HG03097 (cell line): ENCODE measurements around the gene KITLG.
"Not testable (repeated sequence)": the region's sequence is repeated elsewhere in the genome, so short reads cannot be mapped to it uniquely, and the experiment has no call there.

ENCODE experiments used
- ATAC-seq: cut with Tn5 transposase; IDR thresholded peaks from one replicate; pipeline ENCODE4 v1.9.1; 2021; ENCODE audit not compliant: unreplicated experiment, low FRiP score

Gene KITLG

DNA sequence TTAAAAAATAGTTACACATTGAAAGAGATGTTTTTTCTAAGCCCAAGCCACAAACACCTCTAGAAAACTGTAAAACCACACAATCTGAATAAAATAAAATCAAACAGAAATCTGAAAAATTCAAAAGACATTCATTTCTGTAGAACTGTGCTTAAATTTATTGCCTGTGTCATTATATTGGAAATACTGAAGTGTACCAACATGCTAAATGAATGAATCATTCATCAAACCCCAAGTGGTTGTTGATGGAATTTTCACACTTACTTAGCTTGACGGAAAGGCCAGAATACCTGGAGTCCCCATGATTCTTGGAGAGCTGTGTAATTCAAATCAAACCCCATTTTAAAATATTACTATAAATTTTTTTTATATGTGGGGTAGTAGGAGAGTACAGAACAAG is 2.7 kb downstream of the KITLG start:
- no peak for ATAC-seq

DNA sequence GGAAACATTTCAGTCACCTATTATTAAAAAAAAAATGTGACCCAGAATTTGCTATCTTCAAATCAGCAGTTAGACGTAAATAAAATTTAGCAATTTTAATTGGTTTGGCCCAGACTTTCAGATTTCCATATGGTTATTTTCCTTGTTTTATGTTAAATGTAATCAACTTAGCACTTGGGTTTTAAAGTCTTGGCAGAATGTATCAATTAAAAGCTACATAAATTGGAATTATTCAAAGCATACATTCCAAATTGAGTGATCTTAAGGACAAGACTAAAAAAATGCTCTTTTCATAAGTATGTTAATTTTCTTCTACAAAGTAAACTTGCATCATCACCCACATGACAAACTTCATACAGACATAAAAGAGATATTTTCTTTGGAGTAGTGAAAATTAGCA is 3.4 kb downstream of the KITLG start:
- ATAC-seq = no peak

DNA sequence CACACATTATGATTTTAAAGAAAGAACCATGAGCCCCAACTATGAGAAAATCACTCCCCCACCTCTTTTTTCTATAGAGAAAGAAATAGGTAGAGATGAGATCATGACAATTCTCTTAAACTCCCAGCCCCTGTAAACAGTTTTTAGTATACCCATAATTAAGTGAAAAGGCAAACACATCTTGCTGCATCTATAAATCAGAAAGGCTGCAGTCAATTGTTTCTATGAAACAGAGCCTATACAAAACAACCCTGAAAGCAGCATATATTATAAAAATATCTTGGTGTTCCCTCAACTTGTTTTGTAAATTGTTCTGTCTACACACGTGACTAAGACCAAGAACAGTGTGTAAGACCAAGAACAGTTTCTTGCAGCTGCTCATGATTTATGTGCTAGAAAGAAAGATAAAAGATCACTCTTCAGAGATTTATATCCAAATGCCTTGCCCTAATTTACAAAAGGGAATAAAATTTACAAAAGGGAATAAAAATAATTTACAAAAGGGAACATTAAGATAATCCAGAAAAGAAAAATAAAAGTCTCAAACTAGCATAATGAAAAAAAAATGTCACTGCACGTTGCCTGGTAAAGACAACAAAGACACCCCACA is 4.8 kb downstream of the KITLG start:
- ATAC-seq = no peak

DNA sequence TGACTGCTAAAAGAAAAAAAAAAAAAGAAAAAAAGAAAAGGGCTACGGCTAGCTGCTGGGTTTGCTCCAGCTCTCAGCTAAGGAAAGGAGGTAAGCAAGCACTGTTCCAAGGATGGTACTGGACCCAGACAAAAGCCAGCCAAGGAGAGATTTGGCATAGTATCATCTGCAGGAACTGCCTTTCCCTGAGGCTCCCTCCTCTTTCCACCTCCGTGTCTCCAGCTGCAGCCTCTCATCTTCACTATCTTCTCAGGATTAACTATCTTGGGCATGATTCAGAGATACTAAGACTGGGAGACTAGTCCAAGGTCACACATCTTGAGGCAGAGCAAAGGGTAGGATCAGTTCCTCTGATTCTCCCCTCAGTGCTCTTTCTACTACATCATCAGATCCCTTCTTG is 6.0 kb downstream of the KITLG start:
- ATAC-seq = no peak

DNA sequence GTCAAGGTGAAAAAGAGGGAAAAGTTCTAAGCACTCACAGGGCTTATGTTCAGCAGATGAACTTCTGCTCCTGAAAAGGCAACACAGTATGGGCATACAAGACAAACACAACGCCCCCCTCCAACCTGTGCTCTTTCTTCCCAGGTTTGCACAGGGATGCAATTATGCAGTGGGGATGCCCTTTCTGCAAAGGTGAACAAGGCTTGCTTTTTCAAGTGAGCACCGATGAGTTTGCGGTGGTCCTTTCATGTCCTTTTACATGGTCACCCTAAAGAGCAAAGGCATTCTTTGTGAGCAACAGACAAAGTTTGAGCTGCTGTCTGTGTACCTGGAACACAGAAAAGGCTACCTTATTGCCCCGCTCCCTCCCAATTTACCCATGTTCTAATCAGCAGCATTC is 6.7 kb downstream of the KITLG start:
- no peak for ATAC-seq

DNA sequence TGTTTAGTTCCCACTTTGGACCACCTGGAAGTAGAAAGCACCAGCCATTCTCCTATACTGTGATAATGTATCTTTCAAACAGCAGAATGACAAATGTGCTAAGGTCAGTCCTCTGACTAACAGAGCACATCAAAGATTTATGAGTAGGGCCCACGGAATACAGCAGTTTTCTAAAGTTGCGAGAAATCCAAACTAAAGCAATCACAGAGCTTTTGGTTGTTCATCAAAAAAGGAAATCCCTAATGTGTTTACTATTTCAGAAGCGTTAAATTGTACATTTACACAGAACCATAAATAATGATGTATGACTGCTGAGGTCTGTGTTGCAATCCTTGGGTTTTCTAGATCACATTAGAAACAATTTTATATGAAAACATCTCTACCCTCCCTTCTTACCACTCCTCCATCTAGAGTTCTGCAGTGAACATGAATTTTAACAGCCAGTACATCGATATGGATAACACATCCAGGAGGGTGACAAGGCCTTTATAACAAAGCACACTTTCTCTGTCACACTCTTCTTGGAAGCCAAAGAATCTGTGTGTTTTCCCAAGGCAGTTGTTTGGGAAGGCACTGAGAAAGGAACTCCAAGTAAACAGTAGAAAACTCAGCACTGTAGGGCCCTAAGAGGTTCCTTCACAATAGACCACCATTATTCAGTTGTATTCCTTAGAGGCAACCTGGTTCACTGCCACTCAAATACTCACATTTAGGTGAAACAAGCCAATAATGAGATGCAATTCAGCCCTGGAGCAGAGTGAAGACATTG is 7.3 kb downstream of the KITLG start:
- ATAC-seq = no peak

DNA sequence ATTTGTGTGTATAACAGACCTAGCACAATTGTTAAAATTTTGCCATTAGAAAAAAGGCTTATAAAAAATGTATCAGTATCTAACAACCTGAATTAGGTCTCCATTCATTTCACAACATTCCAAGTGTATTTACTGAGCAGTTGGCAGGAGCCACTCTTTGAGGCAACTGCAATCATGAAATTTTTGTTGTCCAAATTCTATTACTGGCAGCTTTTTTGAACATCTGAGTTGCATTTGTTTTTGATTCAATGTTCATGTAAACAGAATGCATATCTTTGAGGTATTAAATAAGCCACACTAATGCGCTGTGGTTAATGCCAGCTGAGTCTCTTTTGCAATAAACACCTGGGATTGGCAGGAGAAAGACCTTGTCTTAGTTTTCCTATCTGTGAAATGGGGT is 8.7 kb downstream of the KITLG start:
- ATAC-seq = no peak

DNA sequence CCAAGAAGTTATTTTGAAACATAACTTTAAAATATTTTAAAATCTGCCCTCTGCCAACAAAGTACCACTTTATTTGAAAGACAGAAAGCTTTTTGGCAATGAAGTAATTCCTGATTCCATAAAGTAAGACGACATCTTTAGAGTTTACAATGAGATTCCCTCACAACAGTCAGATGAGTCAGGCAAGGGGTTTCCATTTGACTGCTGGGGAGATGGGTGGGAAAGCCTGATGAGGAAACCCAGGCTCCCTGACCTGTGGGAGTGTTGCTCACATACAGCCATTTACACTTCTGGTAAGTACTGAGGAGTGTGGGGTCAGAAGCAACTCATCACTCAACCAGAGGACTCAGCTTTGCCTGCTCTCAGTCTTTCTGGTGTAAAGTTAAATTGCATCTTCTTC is 10.2 kb downstream of the KITLG start:
- no peak for ATAC-seq

DNA sequence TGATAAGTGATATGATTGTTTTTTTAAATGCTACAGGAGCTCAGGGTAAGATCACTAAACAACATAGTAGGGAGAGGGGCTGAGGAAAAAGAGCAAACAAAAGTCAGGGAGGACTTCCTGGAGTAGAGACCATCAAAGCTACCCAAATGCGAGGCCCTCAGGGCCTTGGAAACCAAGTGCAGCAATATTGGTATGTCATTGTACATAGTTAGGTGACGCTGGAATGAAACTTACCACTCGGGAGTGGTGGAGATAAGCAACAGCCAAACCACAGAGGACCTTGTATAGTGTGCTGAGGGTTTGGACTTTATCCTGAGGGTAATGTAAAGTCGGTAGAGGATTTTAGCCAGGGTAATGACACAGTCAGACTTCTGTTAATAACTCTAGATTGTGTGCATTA is 13.8 kb downstream of the KITLG start:
- ATAC-seq = no peak

DNA sequence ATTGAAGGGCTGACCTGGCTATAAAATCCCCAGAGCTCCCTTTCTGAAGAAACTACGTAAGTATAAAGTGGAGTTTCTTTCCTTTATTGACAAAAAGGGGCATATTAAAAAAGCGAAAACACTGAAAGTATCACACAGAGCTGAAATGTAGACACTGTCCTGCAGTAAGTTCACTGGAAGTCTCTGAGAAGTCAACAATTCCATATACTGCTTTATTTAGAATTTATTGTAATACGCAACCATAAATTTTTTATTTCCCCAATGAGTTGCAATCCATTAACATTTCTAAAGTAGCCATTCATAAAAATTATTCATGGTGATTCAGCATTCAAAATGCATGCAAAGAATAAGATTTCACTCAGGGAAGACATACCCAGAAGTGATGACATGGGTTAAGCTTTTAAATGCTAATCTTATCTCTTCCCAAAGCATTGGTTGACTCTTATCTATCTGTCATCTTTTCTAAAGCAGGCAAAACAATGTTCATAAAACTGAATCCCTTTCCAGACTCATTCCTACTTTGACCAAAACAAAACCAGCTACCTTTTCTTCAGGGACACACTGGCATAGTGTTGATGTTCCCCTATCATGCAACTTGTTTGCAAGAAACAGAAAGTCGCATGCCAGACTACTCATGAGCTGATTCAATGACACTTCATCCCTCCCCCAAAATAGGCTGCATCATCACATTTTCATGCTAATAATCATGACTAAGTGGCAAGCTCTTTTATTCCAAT is 17.3 kb downstream of the KITLG start:
- ATAC-seq = no peak

DNA sequence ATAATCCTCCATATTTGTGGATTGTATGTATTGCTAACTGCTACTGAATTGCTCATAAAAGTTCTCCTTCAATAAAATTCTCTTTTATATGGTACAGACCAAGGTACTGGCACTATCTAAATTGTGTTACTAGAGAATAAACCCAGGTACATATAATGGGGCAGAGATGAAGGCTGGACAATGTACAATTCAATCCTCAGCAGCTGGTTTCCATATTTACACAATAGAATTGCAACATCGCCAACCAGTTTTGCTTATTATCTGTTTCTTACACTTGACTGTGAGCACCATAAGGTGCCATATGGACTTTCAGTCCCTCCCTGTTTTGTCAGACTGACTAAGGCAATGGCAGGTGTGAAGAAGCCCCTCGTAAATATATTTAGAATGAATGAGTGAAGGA is 18.1 kb downstream of the KITLG start:
- ATAC-seq = no peak

DNA sequence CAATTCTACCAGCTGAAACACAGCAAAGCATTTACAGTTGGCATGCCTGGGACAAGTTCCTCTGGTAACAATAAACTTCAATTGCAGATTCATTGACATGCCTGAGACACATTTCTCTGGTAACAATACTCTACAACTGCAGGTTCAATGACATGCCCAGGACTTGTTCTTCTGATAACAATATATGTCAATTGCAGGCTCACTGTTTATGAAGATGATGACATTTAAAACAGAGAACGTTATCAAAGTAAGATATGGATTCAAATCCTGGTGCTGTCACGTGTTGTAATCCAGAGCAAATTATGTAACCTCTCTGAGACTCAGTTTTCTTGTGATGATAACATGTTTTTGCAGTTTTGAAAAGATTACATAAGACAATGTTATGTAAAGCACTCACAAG is 20.5 kb downstream of the KITLG start:
- no peak for ATAC-seq

DNA sequence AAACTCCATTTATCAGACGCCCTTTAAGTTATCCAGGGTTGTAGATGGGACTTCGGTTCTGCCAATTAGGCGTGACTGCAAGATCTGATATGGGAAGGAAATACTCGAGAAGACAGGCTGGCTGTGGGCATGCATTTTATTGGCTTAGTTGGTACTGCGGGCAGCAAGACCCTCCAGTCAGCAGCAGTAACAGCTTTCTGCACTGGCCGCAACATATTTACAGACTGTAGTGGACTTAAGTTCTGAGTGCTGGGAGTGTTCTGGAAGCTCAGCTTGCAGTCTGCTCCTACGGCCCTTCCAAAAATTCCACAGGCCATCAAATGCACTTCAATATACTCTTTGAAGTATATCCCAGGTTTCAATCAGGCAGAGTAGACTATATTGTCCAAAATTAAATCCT is 21.1 kb downstream of the KITLG start:
- ATAC-seq = no peak

DNA sequence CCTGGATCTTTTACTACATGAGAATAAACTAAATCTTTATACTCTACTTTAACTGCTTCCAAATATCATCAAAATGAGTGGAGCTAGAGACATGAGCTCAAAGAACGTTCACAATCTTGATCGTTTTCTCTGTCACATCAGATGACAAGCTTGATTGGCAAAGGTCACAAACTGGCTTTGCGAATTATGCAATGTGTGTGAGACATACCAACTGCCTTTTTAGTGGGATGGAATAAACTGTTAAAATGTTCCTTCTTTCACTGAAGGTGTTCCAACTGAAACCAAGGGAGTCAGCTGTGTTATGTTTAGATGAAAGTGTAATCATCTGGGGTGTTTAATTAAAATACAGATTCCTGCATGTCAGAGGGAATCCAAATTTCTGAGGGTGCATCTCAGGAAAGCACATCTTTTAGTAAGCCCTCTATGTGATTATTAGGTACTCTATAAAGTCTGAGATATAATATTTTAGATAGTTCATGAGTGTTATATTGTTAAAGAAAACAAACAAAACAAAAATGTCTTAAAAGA is 21.9 kb downstream of the KITLG start:
- no peak for ATAC-seq

DNA sequence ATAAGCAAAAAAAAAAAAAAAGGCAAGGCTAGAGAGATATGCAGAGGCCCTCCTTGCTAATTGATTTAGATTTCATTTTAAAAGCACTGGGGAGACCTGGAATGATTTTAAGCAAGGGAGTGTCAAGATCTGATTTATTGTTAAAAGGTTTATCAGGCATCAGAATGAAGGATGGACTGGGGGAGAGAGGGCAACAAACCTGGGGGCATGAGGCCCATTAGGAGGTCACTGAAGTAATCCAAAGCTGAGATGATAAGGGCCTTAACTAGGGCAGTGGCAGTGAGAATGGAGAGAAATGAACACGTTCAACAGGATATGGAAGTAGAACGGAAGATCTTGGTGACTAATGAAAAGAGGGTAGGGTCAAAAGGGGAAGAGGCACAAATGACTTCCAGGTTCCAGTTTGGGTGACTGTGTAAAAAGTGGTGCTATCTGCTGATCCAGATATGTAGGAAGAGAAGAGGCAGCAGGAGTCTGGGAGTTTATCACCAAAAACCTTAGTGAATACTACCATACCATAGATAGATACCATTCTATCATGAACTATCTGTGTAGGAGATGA is 24.0 kb downstream of the KITLG start:
- ATAC-seq = no peak

DNA sequence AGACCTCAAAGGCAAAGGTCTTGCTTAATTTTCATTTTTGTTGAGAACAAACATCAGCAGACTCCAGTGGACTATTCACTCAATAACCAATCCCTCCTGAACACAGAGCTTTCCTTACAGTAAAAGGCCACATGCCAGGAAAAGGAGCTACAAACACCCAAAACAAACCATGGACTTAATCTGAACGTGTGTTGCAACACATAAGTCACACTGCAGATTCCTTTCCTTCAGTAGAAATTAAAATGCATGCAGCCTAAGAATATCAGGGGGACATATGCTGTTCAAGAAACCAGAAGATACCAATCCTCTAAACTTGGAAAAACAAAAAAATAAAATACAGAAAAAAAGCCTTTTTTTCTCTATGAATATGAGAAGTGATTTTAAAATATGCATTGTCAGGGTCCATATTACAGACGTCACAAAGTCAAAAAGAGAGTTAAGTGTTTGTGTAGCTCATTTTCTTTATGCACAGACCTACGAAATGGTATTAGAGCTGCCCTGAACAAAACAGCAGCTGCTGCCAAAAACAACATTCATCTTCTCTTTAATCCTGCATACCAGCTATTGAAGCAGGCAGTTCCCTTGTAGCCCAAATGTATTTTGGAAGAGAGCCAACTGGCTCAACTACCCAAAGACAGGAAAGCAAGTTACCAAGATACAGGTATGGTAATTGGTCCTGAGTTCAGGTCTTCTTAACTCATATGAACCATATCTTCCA is 26.2 kb downstream of the KITLG start:
- no peak for ATAC-seq

DNA sequence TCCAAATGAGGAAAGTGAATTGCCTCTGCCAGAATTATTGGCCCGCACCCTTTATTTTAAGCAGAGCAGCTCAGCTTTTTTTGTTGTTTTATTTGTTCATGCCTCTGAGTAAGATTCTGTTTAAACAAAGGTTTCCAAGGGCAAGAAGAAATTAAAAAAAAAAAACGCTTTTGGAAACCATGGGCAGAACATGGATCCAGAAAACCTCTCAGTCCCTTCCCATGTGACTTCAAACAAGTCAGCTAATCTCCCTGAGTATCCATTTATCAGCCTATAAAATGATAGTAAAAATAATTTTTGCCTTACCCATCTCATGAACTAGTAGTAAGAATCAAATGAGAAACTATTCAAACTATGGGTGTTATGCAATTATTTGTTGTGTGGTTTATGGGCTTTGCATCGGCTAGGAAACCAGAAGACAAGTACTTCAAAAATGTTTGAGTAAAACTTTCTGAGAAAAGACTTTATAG is 27.6 kb downstream of the KITLG start:
- ATAC-seq = no peak

DNA sequence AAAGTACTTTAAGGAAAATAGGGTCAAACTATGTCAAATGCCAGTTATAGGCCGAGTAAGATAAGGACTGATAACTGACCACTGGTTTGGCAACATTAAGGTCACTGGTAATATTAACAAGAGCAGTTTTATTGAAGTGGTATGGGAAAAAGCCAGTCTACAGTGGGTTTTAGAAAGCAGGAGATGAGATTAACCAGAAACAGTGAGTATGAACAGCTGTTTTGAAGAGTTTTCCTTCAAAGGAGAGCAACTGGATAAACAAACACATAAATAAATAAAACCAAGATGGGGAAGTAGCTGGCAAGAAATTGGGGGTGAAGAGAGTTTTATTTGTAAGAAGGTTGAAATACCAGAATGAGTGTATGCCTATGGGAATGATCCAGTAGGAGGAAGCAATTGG is 30.3 kb downstream of the KITLG start:
- ATAC-seq = no peak

DNA sequence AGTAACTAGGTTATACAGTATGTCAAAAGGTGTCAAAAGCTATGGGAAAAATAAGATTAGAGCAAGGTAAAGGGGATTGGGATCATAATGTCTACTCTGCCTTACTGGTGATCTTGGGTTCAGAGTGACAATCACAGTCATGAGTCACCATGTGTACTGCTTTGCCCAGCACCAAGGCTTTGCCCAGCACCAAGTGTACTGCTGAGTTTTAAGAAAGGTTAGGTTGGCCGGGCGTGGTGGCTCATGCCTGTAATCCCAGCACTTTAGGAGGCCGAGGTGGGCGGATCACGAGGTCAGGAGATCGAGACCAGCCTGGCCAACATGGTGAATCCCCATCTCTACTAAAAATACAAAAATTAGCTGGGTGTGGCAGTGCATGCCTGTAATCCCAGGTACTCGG is 32.3 kb downstream of the KITLG start:
- not testable (repeated sequence) for ATAC-seq

DNA sequence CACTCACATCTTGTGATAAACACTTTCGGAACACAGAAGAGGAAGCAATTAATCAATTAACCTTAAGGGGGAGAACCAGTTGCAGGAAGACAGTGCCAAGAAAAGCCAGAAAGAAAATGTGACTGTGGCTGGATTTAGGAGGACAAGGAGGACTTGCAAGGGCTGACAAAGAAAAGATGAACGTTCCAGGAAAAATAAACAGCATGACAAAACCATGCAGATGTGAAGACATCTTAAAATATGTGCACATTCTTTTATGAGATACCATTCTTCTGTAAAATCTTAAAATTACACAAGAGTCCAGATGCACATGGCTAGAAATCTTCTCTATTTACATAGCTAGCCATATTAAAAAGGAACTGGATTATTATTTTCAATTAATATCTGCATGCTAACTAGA is 33.4 kb downstream of the KITLG start:
- ATAC-seq = no peak

DNA sequence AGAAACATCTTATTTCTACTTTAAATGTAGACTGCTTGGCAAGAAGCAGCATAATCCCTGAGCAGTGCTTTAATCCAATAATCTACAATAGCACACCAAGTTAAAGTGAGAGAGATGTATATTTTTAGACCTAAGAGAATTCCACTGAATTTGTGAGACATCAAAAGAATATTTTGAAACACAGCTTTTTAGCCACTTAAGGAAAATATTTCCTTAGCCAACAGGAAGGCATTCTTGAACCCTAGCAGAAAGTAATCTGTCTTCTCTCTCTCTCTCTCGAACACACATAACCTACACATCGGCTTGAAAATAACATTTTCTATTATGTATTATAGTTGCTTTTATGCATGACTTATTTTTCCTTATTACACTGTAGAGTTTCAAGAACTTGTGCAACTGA is 34.0 kb downstream of the KITLG start:
- ATAC-seq = no peak
